HG03103 (cell line): Measurements from ENCODE around the gene SEPTIN10.
"Not testable (repeated sequence)": the region's sequence is repeated elsewhere in the genome, so short reads cannot be mapped to it uniquely, and the experiment has no call there.

ENCODE experiments used
- ATAC-seq: cut with Tn5 transposase; IDR thresholded peaks from one replicate; pipeline ENCODE4 v1.9.1; 2021; ENCODE audit warnings: low read depth; ENCODE audit not compliant: unreplicated experiment

SEPTIN10 gene

GRCh38 chr2:109554758-109555157, 59.0 kb downstream of the SEPTIN10 start:
- no peak for ATAC-seq

GRCh38 chr2:109549016-109549590, 64.7 kb downstream of the SEPTIN10 start:
- no peak for ATAC-seq

- no peak for ATAC-seq
Observed at GRCh38 chr2:109547280-109547679, 66.5 kb downstream of the SEPTIN10 start.

GRCh38 chr2:109545828-109546713, 67.7 kb downstream of the SEPTIN10 start:
- ATAC-seq, result no peak

GRCh38 chr2:109542384-109542783, 71.4 kb downstream of the SEPTIN10 start:
- ATAC-seq, result no peak

GRCh38 chr2:109538546-109538945, 75.2 kb downstream of the SEPTIN10 start:
- ATAC-seq, result no peak

- no peak for ATAC-seq
Observed at GRCh38 chr2:109537565-109538222, 76.1 kb downstream of the SEPTIN10 start.

- not testable (repeated sequence) for ATAC-seq
Observed at GRCh38 chr2:109536556-109536955, 77.2 kb downstream of the SEPTIN10 start.

- ATAC-seq, result no peak
Observed at GRCh38 chr2:109535217-109535946, 78.4 kb downstream of the SEPTIN10 start.

GRCh38 chr2:109533823-109534222, 79.9 kb downstream of the SEPTIN10 start:
- ATAC-seq, result no peak

GRCh38 chr2:109532728-109533076, 81.1 kb downstream of the SEPTIN10 start:
- ATAC-seq, result no peak

- no peak for ATAC-seq
Observed at GRCh38 chr2:109531896-109532727, 81.7 kb downstream of the SEPTIN10 start.

GRCh38 chr2:109531221-109531620, 82.5 kb downstream of the SEPTIN10 start:
- no peak for ATAC-seq

- no peak for ATAC-seq
Observed at GRCh38 chr2:109530712-109531111, 83.1 kb downstream of the SEPTIN10 start.

- no peak for ATAC-seq
Observed at GRCh38 chr2:109529532-109530449, 84.0 kb downstream of the SEPTIN10 start.

GRCh38 chr2:109528811-109529501, 84.8 kb downstream of the SEPTIN10 start:
- ATAC-seq, result no peak

- no peak for ATAC-seq
Observed at GRCh38 chr2:109527846-109528705, 85.7 kb downstream of the SEPTIN10 start.

GRCh38 chr2:109527079-109527478, 86.7 kb downstream of the SEPTIN10 start:
- no peak for ATAC-seq
